ENCODE measurements around the gene CCDC88B.

CCDC88B gene

GRCh38 chr11:64342869-64343745 lies 3.1 kb downstream of the CCDC88B start:
- H2AFZ ChIP-seq (ENCODE audit: low read depth, low read length) = no peak overlapping the region
- peaks cover 17% of the 10 kb centered on the region for H3K79me2 ChIP-seq (ENCODE audit: low read length)
- no peak overlapping the region for H3K4me3 ChIP-seq (ENCODE audit: low read length)
- peaks cover 56% of the 10 kb centered on the region for H3K36me3 ChIP-seq (replicated peaks; ENCODE audit: low read depth, low read length)
- H3K4me2 ChIP-seq (ENCODE audit: low read length) = no peak overlapping the region
- no peaks in the 10 kb centered on the region for H3K9me3 ChIP-seq (ENCODE audit: insufficient read depth, low read length)
- no peak overlapping the region for H3K27ac ChIP-seq (ENCODE audit: low read length)
- no peaks in the 10 kb centered on the region for H3K27me3 ChIP-seq (ENCODE audit: low read depth, low read length)
- peaks cover 35% of the 10 kb centered on the region for H3K4me1 ChIP-seq (ENCODE audit: low read length)
- H4K20me1 ChIP-seq (ENCODE audit: insufficient read depth, low read length) = peaks cover 22% of the 10 kb centered on the region
- no peak for TF ChIP-seq CTCF (IDR thresholded peaks at IDR 0.05; ENCODE audit: low read depth, low read length)
- TF ChIP-seq EZH2phosphoT487 (IDR thresholded peaks at IDR 0.05; ENCODE audit: low read depth) = no peak
- H3K9ac ChIP-seq (ENCODE audit: low read length) = no peak overlapping the region

- Histone ChIP-seq H2AFZ (ENCODE audit: low read depth, low read length) (no peak overlapping the region), H4K20me1 (ENCODE audit: insufficient read depth, low read length) (peaks cover 22% of the 10 kb centered on the region), H3K9ac (ENCODE audit: low read length) (no peak overlapping the region), H3K4me1 (ENCODE audit: low read length) (peaks cover 26% of the 10 kb centered on the region), H3K27me3 (ENCODE audit: low read depth, low read length) (no peaks in the 10 kb centered on the region), H3K4me3 (ENCODE audit: low read length) (no peak overlapping the region), H3K36me3 (replicated peaks; ENCODE audit: low read depth, low read length) (peaks cover 53% of the 10 kb centered on the region), H3K9me3 (ENCODE audit: insufficient read depth, low read length) (no peaks in the 10 kb centered on the region), H3K27ac (ENCODE audit: low read length) (no peak overlapping the region), H3K79me2 (ENCODE audit: low read length) (peaks cover 15% of the 10 kb centered on the region), H3K4me2 (ENCODE audit: low read length) (no peak overlapping the region)
- no peak for TF ChIP-seq EZH2phosphoT487 (IDR thresholded peaks at IDR 0.05; ENCODE audit: low read depth)
- peak; percentile 36 for TF ChIP-seq CTCF (IDR thresholded peaks at IDR 0.05; ENCODE audit: low read depth, low read length)
These were observed 4.0 kb downstream of the CCDC88B start for GRCh38 chr11:64343767-64344559.

GRCh38 chr11:64344787-64345186 lies 4.8 kb downstream of the CCDC88B start:
- Histone ChIP-seq H3K4me1 (ENCODE audit: low read length) (peaks cover 18% of the 10 kb centered on the region), H3K9me3 (ENCODE audit: insufficient read depth, low read length) (no peaks in the 10 kb centered on the region)
- TF ChIP-seq CTCF (IDR thresholded peaks at IDR 0.05; ENCODE audit: low read depth, low read length) (no peak), EZH2phosphoT487 (IDR thresholded peaks at IDR 0.05; ENCODE audit: low read depth) (no peak)

More at GRCh38 chr11:64344787-64345186, 4.8 kb downstream of the CCDC88B start:
- Histone ChIP-seq H3K36me3 (replicated peaks; ENCODE audit: low read depth, low read length) (peaks cover 57% of the 10 kb centered on the region), H3K79me2 (ENCODE audit: low read length) (peaks cover 7% of the 10 kb centered on the region), H3K9ac (ENCODE audit: low read length) (no peak overlapping the region), H2AFZ (ENCODE audit: low read depth, low read length) (no peak overlapping the region), H3K27ac (ENCODE audit: low read length) (no peak overlapping the region), H3K4me3 (ENCODE audit: low read length) (no peak overlapping the region), H3K4me2 (ENCODE audit: low read length) (no peak overlapping the region), H4K20me1 (ENCODE audit: insufficient read depth, low read length) (peaks cover 22% of the 10 kb centered on the region), H3K27me3 (ENCODE audit: low read depth, low read length) (no peaks in the 10 kb centered on the region)

Measured in OCI-LY3 (cell line).